Stimulated activated CD4-positive, alpha-beta T cell treated with anti-CD3 and anti-CD28 coated beads, Interleukin-1b, Interleukin-23, amount 100 ng/mL, for 4 hours (primary cell): ENCODE data around the gene GEMIN7.
A peak's percentile ranks its signal among the peaks of the same experiment; 100 is the strongest.

ENCODE experiments used
- DNase-seq, 2 donors: peaks; one replicate each; pipeline ENCODE4 v3.0.0-alpha.2; 2020; ENCODE audit warnings: low read depth in 2 of 2

The GEMIN7 gene

GRCh38 chr19:45061965-45062364 lies 17.1 kb upstream of the GEMIN7 start:
- DNase-seq = no peak

DNA sequence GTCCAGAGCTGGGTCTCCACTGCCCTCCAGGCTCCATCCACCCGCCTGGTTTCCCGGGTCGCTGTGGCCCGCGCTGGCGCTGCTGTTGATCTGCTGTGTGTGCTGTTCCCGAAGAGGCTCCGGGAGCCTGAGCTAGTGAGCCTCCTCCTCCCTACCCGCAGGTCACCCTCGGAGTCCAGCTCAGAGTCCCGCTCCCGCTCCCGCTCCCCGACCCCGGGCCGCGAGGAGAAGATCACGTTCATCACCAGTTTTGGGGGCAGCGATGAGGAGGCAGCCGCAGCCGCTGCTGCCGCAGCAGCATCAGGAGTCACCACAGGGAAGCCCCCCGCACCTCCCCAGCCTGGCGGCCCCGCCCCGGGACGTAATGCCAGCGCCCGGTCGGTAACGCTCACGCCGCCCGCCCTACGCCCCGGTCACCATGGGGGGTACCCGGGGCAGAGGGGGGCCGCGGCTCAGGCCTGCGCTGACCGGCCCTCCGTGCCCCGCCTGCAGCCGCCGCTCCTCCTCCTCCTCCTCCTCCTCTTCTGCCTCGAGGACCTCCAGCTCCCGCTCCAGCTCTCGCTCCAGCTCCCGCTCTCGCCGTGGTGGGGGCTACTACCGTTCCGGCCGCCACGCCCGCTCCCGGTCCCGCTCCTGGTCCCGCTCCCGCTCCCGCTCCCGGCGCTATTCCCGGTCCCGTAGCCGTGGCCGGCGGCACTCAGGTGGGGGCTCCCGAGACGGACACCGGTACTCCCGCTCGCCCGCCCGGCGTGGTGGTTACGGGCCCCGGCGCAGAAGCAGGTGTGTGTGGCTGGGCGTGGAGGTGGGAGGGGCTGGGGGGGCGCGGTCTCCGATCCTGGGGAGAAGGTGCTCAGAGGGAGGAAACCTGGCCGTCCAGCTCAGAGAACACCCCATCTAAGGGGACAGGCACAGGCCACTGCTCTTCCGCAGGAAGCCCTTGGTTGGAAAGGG lies 14.9 kb upstream of the GEMIN7 start:
- no peak for DNase-seq

DNA sequence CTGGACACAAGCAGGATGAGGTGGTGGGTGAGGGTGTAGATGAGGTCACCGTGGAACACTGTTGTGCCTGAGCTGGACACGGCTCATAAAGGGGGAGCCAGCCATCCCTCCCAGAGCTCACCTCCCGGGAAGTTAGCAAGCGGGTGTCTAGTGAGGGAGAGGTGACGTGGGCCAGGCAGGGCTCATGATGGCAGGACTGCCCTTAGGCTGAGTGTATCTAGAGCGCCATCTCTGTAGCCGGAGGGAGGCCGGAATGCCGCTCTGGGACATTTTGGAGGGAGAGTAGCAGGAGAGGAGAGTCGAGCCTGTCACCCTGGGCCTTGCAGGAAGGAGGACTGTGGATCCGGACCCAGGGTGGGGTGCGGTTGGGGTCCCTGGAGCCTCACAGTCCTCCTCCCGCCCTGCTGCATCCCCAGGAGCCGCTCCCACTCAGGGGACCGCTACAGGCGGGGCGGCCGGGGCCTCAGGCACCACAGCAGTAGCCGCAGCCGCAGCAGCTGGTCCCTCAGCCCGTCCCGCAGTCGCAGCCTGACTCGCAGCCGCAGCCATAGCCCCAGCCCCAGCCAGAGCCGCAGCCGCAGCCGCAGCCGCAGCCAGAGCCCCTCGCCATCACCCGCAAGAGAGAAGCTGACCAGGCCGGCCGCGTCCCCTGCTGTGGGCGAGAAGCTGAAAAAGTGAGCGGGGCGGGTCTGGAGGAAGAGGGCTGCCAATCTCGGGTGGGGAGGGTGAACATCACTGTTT lies 12.0 kb upstream of the GEMIN7 start:
- no peak for DNase-seq

GRCh38 chr19:45068041-45068440 lies 11.0 kb upstream of the GEMIN7 start:
- no peak for DNase-seq

GRCh38 chr19:45069056-45069455 lies 10.0 kb upstream of the GEMIN7 start:
- no peak for DNase-seq

DNA sequence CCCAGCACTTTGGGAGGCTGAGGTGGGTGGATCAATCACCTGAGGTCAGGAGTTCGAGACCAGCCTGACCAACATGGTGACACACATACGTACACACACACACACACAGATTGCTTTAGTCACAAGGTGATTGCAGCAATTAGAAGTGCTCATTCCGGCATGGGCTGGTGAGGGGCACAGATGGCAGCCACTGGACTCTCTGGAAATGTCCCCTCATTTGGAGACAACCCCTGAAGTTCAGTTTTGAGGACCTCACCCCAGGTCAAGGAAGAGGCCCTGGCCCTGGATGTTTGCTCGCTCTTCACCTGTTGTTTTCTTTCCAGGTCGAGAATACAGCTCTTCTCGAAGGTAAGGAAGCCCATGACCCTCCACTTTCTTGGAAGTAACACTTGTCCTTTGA lies 8.8 kb upstream of the GEMIN7 start:
- no peak for DNase-seq

- no peak for DNase-seq
Measured at GRCh38 chr19:45070861-45071544, 8.1 kb upstream of the GEMIN7 start.

- no peak for DNase-seq
Measured at GRCh38 chr19:45071545-45071938, 7.5 kb upstream of the GEMIN7 start.

GRCh38 chr19:45071969-45072790 lies 6.9 kb upstream of the GEMIN7 start:
- DNase-seq = no peak

- no peak for DNase-seq
Measured at GRCh38 chr19:45074744-45075300, 4.2 kb upstream of the GEMIN7 start.

GRCh38 chr19:45075301-45076028 lies 3.6 kb upstream of the GEMIN7 start:
- no peak for DNase-seq

GRCh38 chr19:45076029-45076850 lies 2.8 kb upstream of the GEMIN7 start, which contains the start of gene ZNF296:
ZNF296 (minus strand) TSS chr19:45076478; CDS start chr19:45076373, 105 bp downstream.
- peak; percentile 65 to 82 for DNase-seq

GRCh38 chr19:45076851-45077730 lies 2.0 kb upstream of the GEMIN7 start:
- no peak for DNase-seq

DNA sequence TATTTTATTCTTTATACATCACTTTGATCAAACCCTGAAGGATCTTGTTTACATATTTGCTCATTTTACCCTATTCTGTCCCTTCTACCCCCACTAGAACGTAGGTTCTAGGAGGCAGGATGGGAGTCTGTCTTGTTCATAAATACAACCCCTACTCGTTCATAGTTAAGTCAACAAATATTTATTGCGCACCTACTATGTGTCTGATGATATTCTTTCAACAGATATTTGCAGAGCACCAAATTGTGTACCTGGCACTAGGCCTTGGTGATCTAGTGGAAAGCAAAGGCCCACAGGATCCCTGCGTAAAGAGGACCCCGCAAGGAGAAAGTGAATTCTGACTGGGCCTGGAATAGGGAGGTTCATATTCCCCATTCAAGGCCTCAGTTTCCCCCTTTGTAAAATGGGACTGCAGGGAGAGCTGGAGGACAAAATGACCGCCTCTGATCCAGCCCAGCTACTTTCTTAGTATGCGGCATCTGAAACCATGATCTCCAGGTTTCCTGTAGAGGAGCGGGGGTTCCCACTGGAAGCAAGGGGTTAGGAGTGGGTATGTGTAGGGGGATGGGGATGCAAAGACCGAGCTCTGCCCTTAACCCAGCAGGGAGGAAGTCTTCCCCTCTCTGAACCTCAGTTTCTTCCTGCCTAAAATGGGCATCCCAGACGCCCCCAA lies 534 bp upstream of the GEMIN7 start:
- DNase-seq = no peak

DNA sequence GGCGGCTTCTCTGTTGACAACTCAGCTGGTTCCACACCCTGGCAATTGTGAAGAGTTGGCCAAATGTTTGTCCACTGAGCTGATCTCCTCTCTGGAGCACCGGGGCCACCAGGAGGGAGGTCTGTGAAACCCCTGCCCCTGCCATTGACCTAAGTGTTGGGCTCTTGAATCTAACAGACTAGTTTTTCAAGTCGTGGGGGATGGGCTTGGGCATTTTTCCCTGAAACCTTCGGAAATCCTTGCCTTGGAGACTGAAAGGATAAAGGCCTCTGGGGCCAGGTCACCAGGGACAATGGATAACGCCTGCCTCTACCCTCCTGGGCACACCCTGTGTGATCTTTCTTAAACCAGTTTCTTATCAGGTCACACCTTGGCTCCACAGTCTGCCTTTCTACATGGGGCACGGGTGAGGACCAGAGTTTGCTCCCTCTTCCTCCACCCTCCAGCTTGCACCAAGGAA lies 881 bp downstream of the GEMIN7 start:
- no peak for DNase-seq

DNA sequence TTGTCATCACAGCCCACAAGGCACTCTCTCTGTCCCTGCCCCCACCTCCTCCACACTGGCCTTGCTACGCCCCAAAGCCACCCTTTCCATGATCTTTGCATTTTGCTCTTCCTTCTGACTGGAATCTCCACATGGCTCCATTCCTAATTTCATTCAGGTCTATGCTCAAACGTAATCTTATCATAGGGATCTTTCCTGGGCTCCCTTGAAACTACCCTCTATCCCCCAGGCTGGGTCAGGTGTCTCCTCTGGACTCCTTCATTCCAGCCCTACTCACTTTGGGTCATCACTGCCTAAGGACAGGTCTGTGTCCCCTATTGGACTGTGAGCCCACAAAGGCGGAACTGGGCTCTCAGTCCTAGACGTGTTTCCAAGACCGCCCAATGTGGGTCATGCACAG lies 3.1 kb downstream of the GEMIN7 start:
- no peak for DNase-seq

- no peak for DNase-seq
Measured at GRCh38 chr19:45086480-45086879, 7.4 kb downstream of the GEMIN7 start.

DNA sequence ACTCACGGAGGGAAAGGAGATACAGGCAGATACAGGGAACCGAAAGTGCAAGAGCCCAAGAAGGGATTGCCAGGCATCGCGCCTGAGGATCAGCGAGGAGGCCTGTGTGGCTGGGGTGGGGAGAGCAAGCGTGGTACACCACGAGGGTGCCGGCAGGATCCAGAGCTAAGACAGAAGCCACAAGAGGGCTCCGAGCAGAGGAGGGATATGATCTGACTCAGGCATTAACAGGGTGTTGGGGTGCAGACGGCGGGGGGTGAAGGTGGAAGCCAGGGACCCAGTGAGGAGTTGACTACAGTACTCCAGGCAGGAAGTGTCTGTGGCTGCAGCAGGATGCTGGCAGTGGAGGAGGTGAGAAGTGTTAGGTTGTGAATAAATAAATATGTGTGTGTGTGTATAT lies 8.5 kb downstream of the GEMIN7 start:
- DNase-seq = no peak
